ENCODE measurements around the gene GALP. TPM values are rescaled to one million over a fixed set of nuclear protein-coding genes. Genes with fewer than 3 reads are reported as not detected.
"Not testable (repeated sequence)": the region's sequence is repeated elsewhere in the genome, so short reads cannot be mapped to it uniquely, and the experiment has no call there.

GALP gene
- total RNA-seq, 2 donors from 2014 or later = not detected

GRCh38 chr19:56176310-56176709 is 502 bp downstream of the GALP start:
- peaks cover 21% of the 10 kb centered on the region for H3K27me3 Mint-ChIP-seq

GRCh38 chr19:56176881-56177280 is 1.1 kb downstream of the GALP start:
- Mint-ChIP-seq H3K4me1 (no peaks in the 10 kb centered on the region), H3K36me3 (ENCODE audit: low read depth) (no peaks in the 10 kb centered on the region), H3K4me3 (no peak overlapping the region), H3K27me3 (peaks cover 18% of the 10 kb centered on the region), H3K27ac (no peak overlapping the region)
- ATAC-seq = no peak
- no peak for DNase-seq
- H3K9me3 ChIP-seq (ENCODE audit: control insufficient read depth, low read length, poor library complexity, severe bottlenecking) = no peaks in the 10 kb centered on the region

More at GRCh38 chr19:56176310-56176709, 502 bp downstream of the GALP start:
- not testable (repeated sequence) for H3K27ac Mint-ChIP-seq; DNase-seq; H3K4me1 Mint-ChIP-seq; H3K4me3 Mint-ChIP-seq; ATAC-seq; H3K9me3 ChIP-seq (ENCODE audit: control insufficient read depth, low read length, poor library complexity, severe bottlenecking); H3K36me3 Mint-ChIP-seq (ENCODE audit: low read depth)

GRCh38 chr19:56177564-56178243 is 1.9 kb downstream of the GALP start:
- no peaks in the 10 kb centered on the region for H3K9me3 ChIP-seq (ENCODE audit: control insufficient read depth, low read length, poor library complexity, severe bottlenecking)
- DNase-seq (no peak), ATAC-seq (no peak)
- H3K27me3 Mint-ChIP-seq = peaks cover 17% of the 10 kb centered on the region
- no peaks in the 10 kb centered on the region for H3K36me3 Mint-ChIP-seq (ENCODE audit: low read depth)
- H3K27ac Mint-ChIP-seq = no peak overlapping the region
- H3K4me3 Mint-ChIP-seq = no peak overlapping the region
- H3K4me1 Mint-ChIP-seq = no peaks in the 10 kb centered on the region

GRCh38 chr19:56189785-56190184 is 14.0 kb downstream of the GALP start:
- ATAC-seq (no peak), DNase-seq (no peak)
- H3K27me3 Mint-ChIP-seq = peaks cover 42% of the 10 kb centered on the region
- no peak overlapping the region for H3K27ac Mint-ChIP-seq
- no peaks in the 10 kb centered on the region for H3K9me3 ChIP-seq (ENCODE audit: control insufficient read depth, low read length, poor library complexity, severe bottlenecking)
- peaks cover 2% of the 10 kb centered on the region for H3K4me1 Mint-ChIP-seq
- peaks cover 4% of the 10 kb centered on the region for H3K36me3 Mint-ChIP-seq (ENCODE audit: low read depth)
- no peak overlapping the region for H3K4me3 Mint-ChIP-seq

GRCh38 chr19:56191115-56191514 is 15.3 kb downstream of the GALP start:
- no peak overlapping the region for H3K4me3 Mint-ChIP-seq
- ATAC-seq = no peak
- no peaks in the 10 kb centered on the region for H3K4me1 Mint-ChIP-seq

GRCh38 chr19:56191711-56192110 is 15.9 kb downstream of the GALP start:
- Mint-ChIP-seq H3K36me3 (ENCODE audit: low read depth) (peaks cover 4% of the 10 kb centered on the region), H3K27me3 (peaks cover 30% of the 10 kb centered on the region), H3K4me1 (no peaks in the 10 kb centered on the region), H3K27ac (no peak overlapping the region), H3K4me3 (no peak overlapping the region)
- DNase-seq = no peak
- no peaks in the 10 kb centered on the region for H3K9me3 ChIP-seq (ENCODE audit: control insufficient read depth, low read length, poor library complexity, severe bottlenecking)
- ATAC-seq = no peak

More at GRCh38 chr19:56191115-56191514, 15.3 kb downstream of the GALP start:
- no peaks in the 10 kb centered on the region for H3K9me3 ChIP-seq (ENCODE audit: control insufficient read depth, low read length, poor library complexity, severe bottlenecking)
- Mint-ChIP-seq H3K36me3 (ENCODE audit: low read depth) (peaks cover 4% of the 10 kb centered on the region), H3K27me3 (peaks cover 30% of the 10 kb centered on the region), H3K27ac (no peak overlapping the region)
- no peak for DNase-seq

- H3K27me3 Mint-ChIP-seq = peaks cover 30% of the 10 kb centered on the region
- ATAC-seq (no peak), DNase-seq (no peak)
- H3K9me3 ChIP-seq (ENCODE audit: control insufficient read depth, low read length, poor library complexity, severe bottlenecking) = no peaks in the 10 kb centered on the region
- no peak overlapping the region for H3K27ac Mint-ChIP-seq
- H3K4me1 Mint-ChIP-seq = no peaks in the 10 kb centered on the region
- no peak overlapping the region for H3K4me3 Mint-ChIP-seq
- peaks cover 4% of the 10 kb centered on the region for H3K36me3 Mint-ChIP-seq (ENCODE audit: low read depth)
Observed at GRCh38 chr19:56193981-56194640, 18.3 kb downstream of the GALP start.

GRCh38 chr19:56197646-56198045 is 21.8 kb downstream of the GALP start, which contains the start of gene ZSCAN5B:
ZSCAN5B (minus strand) TSS chr19:56197783; CDS start chr19:56193052, 4,731 bp downstream.
- not testable (repeated sequence) for H3K27ac Mint-ChIP-seq; ATAC-seq; DNase-seq; H3K4me3 Mint-ChIP-seq; H3K4me1 Mint-ChIP-seq; H3K9me3 ChIP-seq (ENCODE audit: control insufficient read depth, low read length, poor library complexity, severe bottlenecking); H3K36me3 Mint-ChIP-seq (ENCODE audit: low read depth)
- peaks cover 26% of the 10 kb centered on the region for H3K27me3 Mint-ChIP-seq

GRCh38 chr19:56199687-56200086 is 23.9 kb downstream of the GALP start:
- Mint-ChIP-seq H3K4me1 (no peaks in the 10 kb centered on the region), H3K27ac (no peak overlapping the region)

GRCh38 chr19:56201973-56202372 is 26.2 kb downstream of the GALP start, which contains the start of gene ZSCAN5C:
ZSCAN5C (plus strand) TSS chr19:56202273; CDS start chr19:56205914, 3,641 bp downstream.
- no peak within 1 kb of the TSS for H3K4me3 Mint-ChIP-seq
- peaks cover 34% of the 10 kb centered on the region for H3K27me3 Mint-ChIP-seq
- H3K9me3 ChIP-seq (ENCODE audit: control insufficient read depth, low read length, poor library complexity, severe bottlenecking) = no peaks in the 10 kb centered on the region
- H3K36me3 Mint-ChIP-seq (ENCODE audit: low read depth) = no peaks in the 10 kb centered on the region
- no peak for DNase-seq
- no peak for ATAC-seq
- no peaks in the 10 kb centered on the region for H3K4me1 Mint-ChIP-seq
- no peak within 1 kb of the TSS for H3K27ac Mint-ChIP-seq

More at GRCh38 chr19:56199687-56200086, 23.9 kb downstream of the GALP start:
- DNase-seq (no peak), ATAC-seq (no peak)
- Mint-ChIP-seq H3K36me3 (ENCODE audit: low read depth) (no peaks in the 10 kb centered on the region), H3K27me3 (peaks cover 16% of the 10 kb centered on the region), H3K4me3 (no peak overlapping the region)
- H3K9me3 ChIP-seq (ENCODE audit: control insufficient read depth, low read length, poor library complexity, severe bottlenecking) = no peaks in the 10 kb centered on the region

GRCh38 chr19:56207581-56207980 is 31.8 kb downstream of the GALP start:
- H3K4me1 Mint-ChIP-seq; DNase-seq; H3K36me3 Mint-ChIP-seq (ENCODE audit: low read depth); ATAC-seq; H3K27ac Mint-ChIP-seq; H3K9me3 ChIP-seq (ENCODE audit: control insufficient read depth, low read length, poor library complexity, severe bottlenecking); H3K4me3 Mint-ChIP-seq: not testable (repeated sequence)
- H3K27me3 Mint-ChIP-seq = peaks cover 44% of the 10 kb centered on the region

GRCh38 chr19:56209091-56209490 is 33.3 kb downstream of the GALP start:
- peaks cover 48% of the 10 kb centered on the region for H3K27me3 Mint-ChIP-seq
- H3K27ac Mint-ChIP-seq = no peak overlapping the region
- H3K4me1 Mint-ChIP-seq = no peaks in the 10 kb centered on the region
- DNase-seq = no peak
- no peak for ATAC-seq
- no peaks in the 10 kb centered on the region for H3K36me3 Mint-ChIP-seq (ENCODE audit: low read depth)
- H3K4me3 Mint-ChIP-seq = no peak overlapping the region
- no peaks in the 10 kb centered on the region for H3K9me3 ChIP-seq (ENCODE audit: control insufficient read depth, low read length, poor library complexity, severe bottlenecking)

- H3K27me3 Mint-ChIP-seq = peaks cover 56% of the 10 kb centered on the region
- not testable (repeated sequence) for DNase-seq; H3K9me3 ChIP-seq (ENCODE audit: control insufficient read depth, low read length, poor library complexity, severe bottlenecking); H3K36me3 Mint-ChIP-seq (ENCODE audit: low read depth); H3K4me3 Mint-ChIP-seq; H3K27ac Mint-ChIP-seq; H3K4me1 Mint-ChIP-seq; ATAC-seq
Observed at GRCh38 chr19:56210036-56210435, 34.2 kb downstream of the GALP start.

Data from T-helper 17 cell (primary cell).